ENCODE data around the gene SGPL1. TPM values are rescaled to one million over a fixed set of nuclear protein-coding genes. Genes with fewer than 3 reads are reported as not detected.

SGPL1 gene
- total and polyA plus RNA-seq, 10 of the 15 experiments (the other 5 are each of a cell fraction or from before 2014, with no cell fraction given): 4.9 to 20.7 (median 10.6) TPM

DNA sequence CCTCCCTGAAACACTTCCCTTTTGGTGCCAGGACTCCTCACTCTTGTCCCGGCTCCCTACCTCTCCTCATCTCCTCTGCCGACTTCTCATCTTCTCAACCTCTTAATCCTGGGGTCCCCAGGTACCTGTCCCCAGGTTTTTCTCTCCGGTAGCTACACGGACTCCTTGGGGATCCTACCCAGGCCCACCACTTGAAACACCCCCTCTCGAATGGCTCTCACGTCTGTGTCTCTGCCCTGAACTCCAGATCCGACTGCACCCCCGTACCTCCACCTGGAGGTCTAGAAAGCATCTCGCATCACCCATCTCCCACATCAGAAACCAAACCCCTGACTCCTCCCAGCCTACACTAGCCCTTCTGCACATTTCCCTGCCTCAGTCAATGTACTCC is 35.4 kb upstream of the SGPL1 start:
- SMC1A ChIA-PET (ENCODE audit: uncharacterized antibody, unreplicated experiment): no interaction called here
- TF ChIP-seq ZZZ3 (IDR thresholded peaks at IDR 0.05; ENCODE audit: control insufficient read depth, insufficient read length, low read depth) (no peak), TCF3 (IDR thresholded peaks at IDR 0.05; ENCODE audit: borderline replicate concordance, insufficient read depth, low read depth, low read length) (no peak), SIN3A (IDR thresholded peaks at IDR 0.05; ENCODE audit: low read depth, low read length) (no peak), MTA2 (IDR thresholded peaks at IDR 0.05; ENCODE audit: low read depth) (no peak), CBX3 (IDR thresholded peaks at IDR 0.05; ENCODE audit: borderline replicate concordance, low read depth) (no peak), CREB1 (IDR thresholded peaks at IDR 0.05; ENCODE audit: low read depth) (no peak), GABPA (IDR thresholded peaks at IDR 0.05; ENCODE audit: low read depth) (no peak), STAT1 (conservative IDR thresholded peaks at IDR 0.05) (no peak), RUNX3 (IDR thresholded peaks at IDR 0.05; ENCODE audit: low read length) (no peak), YY1 (IDR thresholded peaks at IDR 0.05; ENCODE audit: low read depth, low read length) (no peak), HDGF (IDR thresholded peaks at IDR 0.05) (no peak), CREM (IDR thresholded peaks at IDR 0.05; ENCODE audit: low read depth) (no peak), ZBED1 (IDR thresholded peaks at IDR 0.05; ENCODE audit: borderline replicate concordance) (no peak), STAT3 (IDR thresholded peaks at IDR 0.05; ENCODE audit: low read depth, low read length) (no peak)
- TF ChIP-seq, protein P1, sequence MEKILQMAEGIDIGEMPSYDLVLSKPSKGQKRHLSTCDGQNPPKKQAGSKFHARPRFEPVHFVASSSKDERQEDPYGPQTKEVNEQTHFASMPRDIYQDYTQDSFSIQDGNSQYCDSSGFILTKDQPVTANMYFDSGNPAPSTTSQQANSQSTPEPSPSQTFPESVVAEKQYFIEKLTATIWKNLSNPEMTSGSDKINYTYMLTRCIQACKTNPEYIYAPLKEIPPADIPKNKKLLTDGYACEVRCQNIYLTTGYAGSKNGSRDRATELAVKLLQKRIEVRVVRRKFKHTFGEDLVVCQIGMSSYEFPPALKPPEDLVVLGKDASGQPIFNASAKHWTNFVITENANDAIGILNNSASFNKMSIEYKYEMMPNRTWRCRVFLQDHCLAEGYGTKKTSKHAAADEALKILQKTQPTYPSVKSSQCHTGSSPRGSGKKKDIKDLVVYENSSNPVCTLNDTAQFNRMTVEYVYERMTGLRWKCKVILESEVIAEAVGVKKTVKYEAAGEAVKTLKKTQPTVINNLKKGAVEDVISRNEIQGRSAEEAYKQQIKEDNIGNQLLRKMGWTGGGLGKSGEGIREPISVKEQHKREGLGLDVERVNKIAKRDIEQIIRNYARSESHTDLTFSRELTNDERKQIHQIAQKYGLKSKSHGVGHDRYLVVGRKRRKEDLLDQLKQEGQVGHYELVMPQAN (conservative IDR thresholded peaks at IDR 0.05): no peak
- TF ChIP-seq, protein P2, sequence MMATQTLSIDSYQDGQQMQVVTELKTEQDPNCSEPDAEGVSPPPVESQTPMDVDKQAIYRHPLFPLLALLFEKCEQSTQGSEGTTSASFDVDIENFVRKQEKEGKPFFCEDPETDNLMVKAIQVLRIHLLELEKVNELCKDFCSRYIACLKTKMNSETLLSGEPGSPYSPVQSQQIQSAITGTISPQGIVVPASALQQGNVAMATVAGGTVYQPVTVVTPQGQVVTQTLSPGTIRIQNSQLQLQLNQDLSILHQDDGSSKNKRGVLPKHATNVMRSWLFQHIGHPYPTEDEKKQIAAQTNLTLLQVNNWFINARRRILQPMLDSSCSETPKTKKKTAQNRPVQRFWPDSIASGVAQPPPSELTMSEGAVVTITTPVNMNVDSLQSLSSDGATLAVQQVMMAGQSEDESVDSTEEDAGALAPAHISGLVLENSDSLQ (IDR thresholded peaks at IDR 0.05): no peak
- TF ChIP-seq, protein P3, sequence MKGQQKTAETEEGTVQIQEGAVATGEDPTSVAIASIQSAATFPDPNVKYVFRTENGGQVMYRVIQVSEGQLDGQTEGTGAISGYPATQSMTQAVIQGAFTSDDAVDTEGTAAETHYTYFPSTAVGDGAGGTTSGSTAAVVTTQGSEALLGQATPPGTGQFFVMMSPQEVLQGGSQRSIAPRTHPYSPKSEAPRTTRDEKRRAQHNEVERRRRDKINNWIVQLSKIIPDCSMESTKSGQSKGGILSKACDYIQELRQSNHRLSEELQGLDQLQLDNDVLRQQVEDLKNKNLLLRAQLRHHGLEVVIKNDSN (IDR thresholded peaks at IDR 0.05; ENCODE audit: borderline replicate concordance, extremely low read length, insufficient read depth, low read depth, low read length): no peak
- TF ChIP-seq, protein P4, sequence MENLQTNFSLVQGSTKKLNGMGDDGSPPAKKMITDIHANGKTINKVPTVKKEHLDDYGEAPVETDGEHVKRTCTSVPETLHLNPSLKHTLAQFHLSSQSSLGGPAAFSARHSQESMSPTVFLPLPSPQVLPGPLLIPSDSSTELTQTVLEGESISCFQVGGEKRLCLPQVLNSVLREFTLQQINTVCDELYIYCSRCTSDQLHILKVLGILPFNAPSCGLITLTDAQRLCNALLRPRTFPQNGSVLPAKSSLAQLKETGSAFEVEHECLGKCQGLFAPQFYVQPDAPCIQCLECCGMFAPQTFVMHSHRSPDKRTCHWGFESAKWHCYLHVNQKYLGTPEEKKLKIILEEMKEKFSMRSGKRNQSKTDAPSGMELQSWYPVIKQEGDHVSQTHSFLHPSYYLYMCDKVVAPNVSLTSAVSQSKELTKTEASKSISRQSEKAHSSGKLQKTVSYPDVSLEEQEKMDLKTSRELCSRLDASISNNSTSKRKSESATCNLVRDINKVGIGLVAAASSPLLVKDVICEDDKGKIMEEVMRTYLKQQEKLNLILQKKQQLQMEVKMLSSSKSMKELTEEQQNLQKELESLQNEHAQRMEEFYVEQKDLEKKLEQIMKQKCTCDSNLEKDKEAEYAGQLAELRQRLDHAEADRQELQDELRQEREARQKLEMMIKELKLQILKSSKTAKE (IDR thresholded peaks at IDR 0.05; ENCODE audit: low read depth, poor library complexity, severe bottlenecking): no peak
- H3K27ac ChIP-seq (ENCODE audit: control insufficient read depth, insufficient read depth): no peak overlapping the region
- no TSS peak for BruUV-seq (replicated peaks)
- in situ Hi-C loops (cut with MboI) (no loop called here), intact Hi-C loops (cut with micrococcal nuclease; ENCODE audit: unreplicated experiment) (no loop called here)
- H3K4me3 ChIP-seq: no peak overlapping the region
- no peak overlapping the region for H2AFZ ChIP-seq (ENCODE audit: control insufficient read depth, low read depth, low read length)
- H3K36me3 ChIP-seq (ENCODE audit: control insufficient read depth in 2 of 2, insufficient read depth in 2 of 2, low read length in 1 of 2): no peaks in the 10 kb centered on the region
- no peak for DNase-seq (ENCODE audit: low read depth, low spot score)
- no peak for ATAC-seq
- no peaks in the 10 kb centered on the region; a peak in 2 of 4 replicates for H3K27me3 ChIP-seq (replicated peaks in 1 of 2; ENCODE audit: control insufficient read depth in 2 of 2, insufficient read depth in 2 of 2, low read length in 1 of 2)
- FAIRE-seq: no peak
- 26% methylated on average over 9 of the region's 9 CpGs for WGBS (ENCODE audit: insufficient coverage, insufficient replicate concordance, low lambda C conversion rate, missing lambda C conversion rate)
- CTCF ChIA-PET: no interaction called here
- no peaks in the 10 kb centered on the region for H4K20me1 ChIP-seq (ENCODE audit: control insufficient read depth, insufficient read depth)
- H3K9ac ChIP-seq (ENCODE audit: control insufficient read depth, insufficient read depth, low read length): no peak overlapping the region
- no peak overlapping the region for H3K4me2 ChIP-seq (ENCODE audit: control insufficient read depth, insufficient read depth)
- H3K4me1 ChIP-seq (ENCODE audit: control insufficient read depth, insufficient read depth, low read length): no peaks in the 10 kb centered on the region
- no peaks in the 10 kb centered on the region for H3K9me3 ChIP-seq (replicated peaks; ENCODE audit: control insufficient read depth, insufficient read depth, low read length)
- H3K79me2 ChIP-seq (ENCODE audit: control insufficient read depth, insufficient read depth, low read length): no peaks in the 10 kb centered on the region
- POLR2A ChIA-PET: no interaction called here
- RAD21 ChIA-PET (ENCODE audit: unreplicated experiment): no interaction called here

All from GM12878 (cell line).